ENCODE data around the gene PNP. TPM values are rescaled to one million over a fixed set of nuclear protein-coding genes. Genes with fewer than 3 reads are reported as not detected.

The PNP gene
- total RNA-seq, 1 donor from 2014 or later: 56.8 TPM

DNA sequence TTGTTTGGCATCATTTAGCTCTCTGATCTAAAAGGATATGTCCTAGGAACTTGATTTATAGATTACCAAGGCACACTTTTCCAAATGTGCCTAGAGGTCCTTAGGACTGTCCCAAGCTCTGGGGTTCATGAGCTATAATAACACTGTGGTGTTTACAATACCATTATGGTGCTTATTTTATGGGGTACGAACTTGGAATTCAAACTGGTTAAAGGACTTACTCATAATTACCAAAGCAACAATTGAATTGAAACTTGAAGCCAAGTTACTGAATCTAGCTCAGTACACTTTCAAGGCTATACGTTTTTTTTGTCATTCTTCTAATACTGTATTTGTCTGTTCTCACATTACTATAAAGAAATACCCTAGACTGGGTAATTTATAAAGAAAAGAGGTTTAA lies 46.3 kb upstream of the PNP start:
- no peak overlapping the region for H3K4me3 Mint-ChIP-seq (ENCODE audit: unreplicated experiment)
- Histone ChIP-seq H3K27me3 (ENCODE audit: insufficient read depth, low read length) (no peaks in the 10 kb centered on the region), H3K4me2 (ENCODE audit: low read length) (no peak overlapping the region), H3K36me3 (ENCODE audit: insufficient read depth, low read length) (no peaks in the 10 kb centered on the region), H3K9ac (ENCODE audit: low read length) (no peak overlapping the region), H3K27ac (ENCODE audit: low read depth, low read length) (no peak overlapping the region), H3K4me1 (ENCODE audit: insufficient read depth, low read length) (no peaks in the 10 kb centered on the region), H3K9me3 (ENCODE audit: insufficient read depth, low read depth, low read length) (no peaks in the 10 kb centered on the region), H2AFZ (ENCODE audit: low read depth, low read length) (no peak overlapping the region), H3K4me3 (ENCODE audit: insufficient read depth, low read depth, low read length) (no peak overlapping the region), H3K79me2 (ENCODE audit: insufficient read depth, low read length) (no peaks in the 10 kb centered on the region), H4K20me1 (ENCODE audit: insufficient read depth, low read length) (no peaks in the 10 kb centered on the region)
- H3K27me3 Mint-ChIP-seq (ENCODE audit: low read depth, unreplicated experiment): peaks cover 5% of the 10 kb centered on the region
- FAIRE-seq: no peak
- no peak overlapping the region for H3K27ac Mint-ChIP-seq (ENCODE audit: unreplicated experiment)
- no peaks in the 10 kb centered on the region for H3K9me3 Mint-ChIP-seq (ENCODE audit: unreplicated experiment)
- TF ChIP-seq, protein P1, sequence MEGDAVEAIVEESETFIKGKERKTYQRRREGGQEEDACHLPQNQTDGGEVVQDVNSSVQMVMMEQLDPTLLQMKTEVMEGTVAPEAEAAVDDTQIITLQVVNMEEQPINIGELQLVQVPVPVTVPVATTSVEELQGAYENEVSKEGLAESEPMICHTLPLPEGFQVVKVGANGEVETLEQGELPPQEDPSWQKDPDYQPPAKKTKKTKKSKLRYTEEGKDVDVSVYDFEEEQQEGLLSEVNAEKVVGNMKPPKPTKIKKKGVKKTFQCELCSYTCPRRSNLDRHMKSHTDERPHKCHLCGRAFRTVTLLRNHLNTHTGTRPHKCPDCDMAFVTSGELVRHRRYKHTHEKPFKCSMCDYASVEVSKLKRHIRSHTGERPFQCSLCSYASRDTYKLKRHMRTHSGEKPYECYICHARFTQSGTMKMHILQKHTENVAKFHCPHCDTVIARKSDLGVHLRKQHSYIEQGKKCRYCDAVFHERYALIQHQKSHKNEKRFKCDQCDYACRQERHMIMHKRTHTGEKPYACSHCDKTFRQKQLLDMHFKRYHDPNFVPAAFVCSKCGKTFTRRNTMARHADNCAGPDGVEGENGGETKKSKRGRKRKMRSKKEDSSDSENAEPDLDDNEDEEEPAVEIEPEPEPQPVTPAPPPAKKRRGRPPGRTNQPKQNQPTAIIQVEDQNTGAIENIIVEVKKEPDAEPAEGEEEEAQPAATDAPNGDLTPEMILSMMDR (IDR thresholded peaks at IDR 0.05; ENCODE audit: insufficient read depth, low read depth, low read length): no peak
- TF ChIP-seq EZH2 (IDR thresholded peaks at IDR 0.05; ENCODE audit: insufficient read depth, low read length): no peak
- H3K4me1 Mint-ChIP-seq (ENCODE audit: low read depth, unreplicated experiment): peaks cover 9% of the 10 kb centered on the region
- no peaks in the 10 kb centered on the region for H3K36me3 Mint-ChIP-seq (ENCODE audit: low read depth, unreplicated experiment)
- no peak for DNase-seq (ENCODE audit: low read depth)

DNA sequence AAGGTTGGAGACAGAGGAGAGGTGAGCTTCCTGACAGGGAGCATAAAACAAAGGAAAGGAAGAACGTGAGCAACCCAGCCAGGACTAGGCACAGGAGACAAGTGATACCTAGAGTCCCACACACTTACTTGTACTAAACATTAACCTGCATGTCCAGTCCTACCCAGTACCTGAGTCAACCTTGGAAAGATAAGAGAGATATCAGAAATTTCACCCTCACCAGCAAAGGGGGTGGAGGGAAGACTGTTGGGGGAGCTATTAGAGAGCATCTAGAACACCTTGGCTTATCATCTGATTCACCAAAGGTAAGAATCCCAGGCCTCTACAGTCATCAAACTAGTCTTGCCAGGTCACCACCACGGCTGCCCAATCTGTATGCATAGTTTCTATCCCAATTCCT lies 44.4 kb upstream of the PNP start:
- no peak for DNase-seq (ENCODE audit: low read depth)
- no peaks in the 10 kb centered on the region for H3K4me1 ChIP-seq (ENCODE audit: insufficient read depth, low read length)
- no peaks in the 10 kb centered on the region for H4K20me1 ChIP-seq (ENCODE audit: insufficient read depth, low read length)
- no peaks in the 10 kb centered on the region for H3K79me2 ChIP-seq (ENCODE audit: insufficient read depth, low read length)
- H3K27ac ChIP-seq (ENCODE audit: low read depth, low read length): no peak overlapping the region
- FAIRE-seq: no peak
- H3K9ac ChIP-seq (ENCODE audit: low read length): no peak overlapping the region
- H3K9me3 ChIP-seq (ENCODE audit: insufficient read depth, low read depth, low read length): no peaks in the 10 kb centered on the region
- H3K4me1 Mint-ChIP-seq (ENCODE audit: low read depth, unreplicated experiment): peaks cover 13% of the 10 kb centered on the region
- no peaks in the 10 kb centered on the region for H3K27me3 ChIP-seq (ENCODE audit: insufficient read depth, low read length)
- no peak for TF ChIP-seq EZH2 (IDR thresholded peaks at IDR 0.05; ENCODE audit: insufficient read depth, low read length)
- TF ChIP-seq, protein P1 (IDR thresholded peaks at IDR 0.05; ENCODE audit: insufficient read depth, low read depth, low read length): no peak
- H3K36me3 ChIP-seq (ENCODE audit: insufficient read depth, low read length): no peaks in the 10 kb centered on the region
- H3K36me3 Mint-ChIP-seq (ENCODE audit: low read depth, unreplicated experiment): no peaks in the 10 kb centered on the region
- H3K4me2 ChIP-seq (ENCODE audit: low read length): no peak overlapping the region
- no peaks in the 10 kb centered on the region for H3K27me3 Mint-ChIP-seq (ENCODE audit: low read depth, unreplicated experiment)
- H3K27ac Mint-ChIP-seq (ENCODE audit: unreplicated experiment): no peak overlapping the region
- H3K4me3 ChIP-seq (ENCODE audit: insufficient read depth, low read depth, low read length): no peak overlapping the region
- no peak overlapping the region for H3K4me3 Mint-ChIP-seq (ENCODE audit: unreplicated experiment)
- H2AFZ ChIP-seq (ENCODE audit: low read depth, low read length): no peak overlapping the region
- no peaks in the 10 kb centered on the region for H3K9me3 Mint-ChIP-seq (ENCODE audit: unreplicated experiment)

DNA sequence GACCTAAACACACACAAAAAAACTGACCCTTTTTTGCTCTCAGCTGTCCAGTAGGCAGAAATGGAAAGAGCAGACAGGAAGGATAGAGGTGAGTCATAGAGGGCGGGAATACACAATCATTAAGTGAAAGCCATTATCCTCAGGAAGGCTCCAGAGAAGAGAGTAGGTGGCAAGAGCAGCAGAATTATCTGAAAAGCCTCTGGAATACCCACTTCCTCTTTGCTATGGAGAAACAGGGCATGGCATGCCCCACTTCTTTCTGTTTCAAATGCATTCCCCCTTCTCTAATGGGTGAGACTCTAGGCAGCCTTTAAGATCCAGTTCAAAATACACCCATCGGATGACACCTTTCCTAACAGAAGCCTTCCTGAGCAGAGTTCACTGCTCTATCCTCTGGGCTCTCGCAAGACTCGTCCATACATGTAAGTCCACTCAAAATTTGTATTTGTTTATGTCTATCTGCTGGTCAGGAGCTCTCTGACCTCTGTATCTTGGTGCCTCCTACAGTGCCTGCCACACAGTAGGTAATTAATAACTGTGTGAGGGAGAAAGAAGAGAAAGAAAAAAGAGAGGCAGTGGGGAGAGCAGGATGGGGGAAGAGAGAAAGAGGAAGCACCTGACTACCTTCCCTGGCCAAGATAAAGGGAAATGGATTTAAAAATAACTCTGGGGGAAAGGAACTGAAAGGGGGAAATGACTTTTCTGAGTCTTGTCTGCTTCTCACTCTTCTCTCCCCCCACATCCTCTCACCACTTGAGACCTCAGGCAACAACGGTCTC lies 41.8 kb upstream of the PNP start:
- DNase-seq (ENCODE audit: low read depth) (peak; percentile 59), FAIRE-seq (peak; percentile 23)
- Histone ChIP-seq H4K20me1 (ENCODE audit: insufficient read depth, low read length) (no peaks in the 10 kb centered on the region), H3K27ac (ENCODE audit: low read depth, low read length) (no peak overlapping the region), H3K79me2 (ENCODE audit: insufficient read depth, low read length) (no peaks in the 10 kb centered on the region), H3K4me1 (ENCODE audit: insufficient read depth, low read length) (no peaks in the 10 kb centered on the region), H3K4me3 (ENCODE audit: insufficient read depth, low read depth, low read length) (peak overlapping the region; percentile 35), H3K9ac (ENCODE audit: low read length) (no peak overlapping the region), H3K4me2 (ENCODE audit: low read length) (peak overlapping the region; percentile 66), H2AFZ (ENCODE audit: low read depth, low read length) (peak overlapping the region; percentile 69), H3K27me3 (ENCODE audit: insufficient read depth, low read length) (no peaks in the 10 kb centered on the region), H3K9me3 (ENCODE audit: insufficient read depth, low read depth, low read length) (no peaks in the 10 kb centered on the region), H3K36me3 (ENCODE audit: insufficient read depth, low read length) (no peaks in the 10 kb centered on the region)
- TF ChIP-seq, protein P1 (IDR thresholded peaks at IDR 0.05; ENCODE audit: insufficient read depth, low read depth, low read length): no peak
- TF ChIP-seq EZH2 (IDR thresholded peaks at IDR 0.05; ENCODE audit: insufficient read depth, low read length): no peak
- Mint-ChIP-seq H3K36me3 (ENCODE audit: low read depth, unreplicated experiment) (no peaks in the 10 kb centered on the region), H3K4me1 (ENCODE audit: low read depth, unreplicated experiment) (peaks cover 13% of the 10 kb centered on the region), H3K27ac (ENCODE audit: unreplicated experiment) (peak overlapping the region; percentile 50), H3K9me3 (ENCODE audit: unreplicated experiment) (no peaks in the 10 kb centered on the region), H3K27me3 (ENCODE audit: low read depth, unreplicated experiment) (no peaks in the 10 kb centered on the region), H3K4me3 (ENCODE audit: unreplicated experiment) (peak overlapping the region; percentile 63)
